SK-N-SH (cell line): ENCODE measurements around the gene LRRIQ1.

Source experiments
- RAD21 ChIP-seq: IDR thresholded peaks from 2 replicates; pipeline ENCODE4 v1.6.1; 2012; ENCODE audit warnings: mild to moderate bottlenecking, low read length
- TF ChIP-seq, protein P1 (sequence below): fragments of 200-600 bp; sonication (generic); IDR thresholded peaks from 2 replicates; pipeline ENCODE4 v1.6.1; 2017; ENCODE audit warnings: antibody characterized with exemption, mild to moderate bottlenecking, moderate library complexity
- TF ChIP-seq, protein P2 (sequence below): IDR thresholded peaks from 2 replicates; pipeline ENCODE4 v1.4.0; 2012; ENCODE audit warnings: low read depth

DNA sequence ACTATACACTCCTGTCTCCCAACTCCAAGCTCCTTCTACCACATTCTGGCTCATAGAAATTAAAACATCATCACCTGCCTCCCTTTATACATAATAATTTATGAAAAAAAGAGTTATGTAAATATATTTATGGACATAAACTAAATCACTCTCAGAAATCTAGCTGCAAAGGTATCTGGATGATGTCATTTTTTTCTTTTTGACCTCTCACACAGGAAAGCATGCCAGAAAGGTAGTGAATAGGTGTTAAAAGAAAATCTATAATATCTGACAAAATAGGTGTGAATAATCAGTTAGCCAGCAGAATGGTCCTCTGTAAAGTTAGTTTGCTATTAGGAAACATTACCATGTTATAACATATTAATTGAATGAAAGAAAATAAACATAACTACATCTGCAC is 7.7 kb downstream of the LRRIQ1 start:
- no peak for TF ChIP-seq RAD21
- TF ChIP-seq, protein P1, sequence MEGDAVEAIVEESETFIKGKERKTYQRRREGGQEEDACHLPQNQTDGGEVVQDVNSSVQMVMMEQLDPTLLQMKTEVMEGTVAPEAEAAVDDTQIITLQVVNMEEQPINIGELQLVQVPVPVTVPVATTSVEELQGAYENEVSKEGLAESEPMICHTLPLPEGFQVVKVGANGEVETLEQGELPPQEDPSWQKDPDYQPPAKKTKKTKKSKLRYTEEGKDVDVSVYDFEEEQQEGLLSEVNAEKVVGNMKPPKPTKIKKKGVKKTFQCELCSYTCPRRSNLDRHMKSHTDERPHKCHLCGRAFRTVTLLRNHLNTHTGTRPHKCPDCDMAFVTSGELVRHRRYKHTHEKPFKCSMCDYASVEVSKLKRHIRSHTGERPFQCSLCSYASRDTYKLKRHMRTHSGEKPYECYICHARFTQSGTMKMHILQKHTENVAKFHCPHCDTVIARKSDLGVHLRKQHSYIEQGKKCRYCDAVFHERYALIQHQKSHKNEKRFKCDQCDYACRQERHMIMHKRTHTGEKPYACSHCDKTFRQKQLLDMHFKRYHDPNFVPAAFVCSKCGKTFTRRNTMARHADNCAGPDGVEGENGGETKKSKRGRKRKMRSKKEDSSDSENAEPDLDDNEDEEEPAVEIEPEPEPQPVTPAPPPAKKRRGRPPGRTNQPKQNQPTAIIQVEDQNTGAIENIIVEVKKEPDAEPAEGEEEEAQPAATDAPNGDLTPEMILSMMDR = no peak
- TF ChIP-seq, protein P2, sequence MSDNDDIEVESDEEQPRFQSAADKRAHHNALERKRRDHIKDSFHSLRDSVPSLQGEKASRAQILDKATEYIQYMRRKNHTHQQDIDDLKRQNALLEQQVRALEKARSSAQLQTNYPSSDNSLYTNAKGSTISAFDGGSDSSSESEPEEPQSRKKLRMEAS = no peak
